ENCODE measurements around the gene ZBED4. TPM values are rescaled to one million over a fixed set of nuclear protein-coding genes. Genes with fewer than 3 reads are reported as not detected.
A peak's percentile ranks its signal among the peaks of the same experiment; 100 is the strongest.
"Not testable (repeated sequence)": the region's sequence is repeated elsewhere in the genome, so short reads cannot be mapped to it uniquely, and the experiment has no call there.

ZBED4 gene
- total and polyA plus RNA-seq, 11 donors = 2.2 to 8.6 (median 4.9) TPM

- Histone ChIP-seq H3K4me3 (peak overlapping the region; percentile 24 to 70 (median 52)), H3K27me3 (peaks cover 23 to 38% (median 27%) of the 10 kb centered on the region in 9 donors), H3K36me3 (no peaks in the 10 kb centered on the region), H3K9me3 (no peaks in the 10 kb centered on the region), H3K4me1 (peaks cover 8 to 31% (median 20%) of the 10 kb centered on the region in 12 donors), H3K27ac (no peak overlapping the region)
- WGBS, 4 donors = 0 to 3% (median 2%) methylated on average over 5 to 89 of the region's 89 CpGs
- DNase-seq = no peak
- intact Hi-C loops (cut with DNase I) = loop anchor here in 3 of 10 donors (5.0 to 10.0 kb wide), 3 partner anchors 55 to 68 kb away; partner anchors contain the start of genes ALG12 (in 2 of the 3) and CRELD2 (in 2 of the 3)
- no peak for ATAC-seq
- TF ChIP-seq POLR2A (IDR thresholded peaks at IDR 0.05) = no peak
- TF ChIP-seq, protein P1, sequence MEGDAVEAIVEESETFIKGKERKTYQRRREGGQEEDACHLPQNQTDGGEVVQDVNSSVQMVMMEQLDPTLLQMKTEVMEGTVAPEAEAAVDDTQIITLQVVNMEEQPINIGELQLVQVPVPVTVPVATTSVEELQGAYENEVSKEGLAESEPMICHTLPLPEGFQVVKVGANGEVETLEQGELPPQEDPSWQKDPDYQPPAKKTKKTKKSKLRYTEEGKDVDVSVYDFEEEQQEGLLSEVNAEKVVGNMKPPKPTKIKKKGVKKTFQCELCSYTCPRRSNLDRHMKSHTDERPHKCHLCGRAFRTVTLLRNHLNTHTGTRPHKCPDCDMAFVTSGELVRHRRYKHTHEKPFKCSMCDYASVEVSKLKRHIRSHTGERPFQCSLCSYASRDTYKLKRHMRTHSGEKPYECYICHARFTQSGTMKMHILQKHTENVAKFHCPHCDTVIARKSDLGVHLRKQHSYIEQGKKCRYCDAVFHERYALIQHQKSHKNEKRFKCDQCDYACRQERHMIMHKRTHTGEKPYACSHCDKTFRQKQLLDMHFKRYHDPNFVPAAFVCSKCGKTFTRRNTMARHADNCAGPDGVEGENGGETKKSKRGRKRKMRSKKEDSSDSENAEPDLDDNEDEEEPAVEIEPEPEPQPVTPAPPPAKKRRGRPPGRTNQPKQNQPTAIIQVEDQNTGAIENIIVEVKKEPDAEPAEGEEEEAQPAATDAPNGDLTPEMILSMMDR (IDR thresholded peaks at IDR 0.05) = no peak
These were observed 4.3 kb upstream of the ZBED4 start for GRCh38 chr22:49849161-49850020.

GRCh38 chr22:49850021-49850911 is 3.4 kb upstream of the ZBED4 start:
- 49 to 58% (median 51%) methylated on average over 17 to 31 of the region's 31 CpGs for WGBS, 4 donors
- peaks cover 23 to 38% (median 27%) of the 10 kb centered on the region in 9 donors for H3K27me3 ChIP-seq

DNA sequence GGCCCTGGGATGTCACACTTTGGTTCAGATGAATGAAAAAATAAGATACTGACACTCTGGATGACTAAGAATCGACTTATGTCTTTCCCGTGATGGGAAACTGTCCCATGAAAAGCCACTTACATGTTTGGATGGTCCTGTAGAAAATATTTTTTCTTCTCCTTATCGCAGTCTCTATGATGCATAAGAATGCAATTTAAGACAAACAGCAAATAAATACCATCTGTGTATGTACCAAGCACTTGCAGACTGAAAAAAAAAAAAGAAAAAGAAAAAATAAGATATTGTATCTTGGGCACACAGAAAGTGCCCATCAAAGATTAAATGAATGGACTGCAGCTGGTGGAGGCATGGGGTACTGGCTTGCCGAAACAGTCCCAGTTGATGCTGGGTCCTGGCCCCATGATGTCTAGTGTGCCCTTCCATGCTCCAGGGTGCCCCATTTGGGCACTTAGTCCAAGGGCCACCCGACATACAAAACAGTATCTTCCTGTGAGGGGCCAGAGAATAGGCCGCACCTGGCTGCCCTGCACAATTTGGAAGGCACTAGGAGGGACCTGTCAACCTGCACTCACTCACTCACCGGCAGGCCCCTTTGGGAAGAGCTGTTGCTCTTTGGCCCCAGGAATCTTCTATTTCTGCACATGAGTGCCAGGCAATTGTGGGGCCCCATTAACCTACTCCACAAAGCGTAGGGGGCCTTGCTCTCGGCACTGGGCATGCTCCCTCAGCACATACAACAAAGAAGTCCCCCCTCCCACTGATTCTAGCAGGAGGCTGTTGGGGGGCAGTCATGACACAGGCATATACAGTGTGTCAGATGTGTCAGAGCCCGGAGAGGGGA is 2.5 kb upstream of the ZBED4 start:
- H3K4me3 ChIP-seq = no peak overlapping the region
- no peak for DNase-seq
- H3K27me3 ChIP-seq = peaks cover 23 to 38% (median 27%) of the 10 kb centered on the region in 9 donors
- intact Hi-C loops (cut with DNase I) = loop anchor here in 3 of 10 donors (5.0 to 10.0 kb wide), 3 partner anchors 56 to 66 kb away; partner anchors contain the start of genes ALG12 (in 2 of the 3) and CRELD2 (in 2 of the 3)
- H3K4me1 ChIP-seq = peaks cover 8 to 49% (median 30%) of the 10 kb centered on the region in 12 donors
- H3K36me3 ChIP-seq = no peaks in the 10 kb centered on the region
- no peaks in the 10 kb centered on the region for H3K9me3 ChIP-seq
- no peak for ATAC-seq
- 82 to 87% (median 85%) methylated on average over 10 of the region's 10 CpGs for WGBS, 4 donors
- H3K27ac ChIP-seq = no peak overlapping the region
- TF ChIP-seq, protein P1 (IDR thresholded peaks at IDR 0.05) = no peak
- no peak for TF ChIP-seq POLR2A (IDR thresholded peaks at IDR 0.05)

More at GRCh38 chr22:49850021-49850911, 3.4 kb upstream of the ZBED4 start:
- ATAC-seq (no peak), DNase-seq (no peak)
- intact Hi-C loops (cut with DNase I) = loop anchor here in 3 of 10 donors (5.0 to 10.0 kb wide), 3 partner anchors 55 to 67 kb away; partner anchors contain the start of genes ALG12 (in 2 of the 3) and CRELD2 (in 2 of the 3)
- Histone ChIP-seq H3K36me3 (no peaks in the 10 kb centered on the region), H3K27ac (no peak overlapping the region), H3K4me1 (peaks cover 8 to 39% (median 26%) of the 10 kb centered on the region in 12 donors), H3K9me3 (no peaks in the 10 kb centered on the region), H3K4me3 (peak overlapping the region in 7 of 12 donors; percentile 32 to 70 (median 54))
- TF ChIP-seq POLR2A (IDR thresholded peaks at IDR 0.05) = no peak
- TF ChIP-seq, protein P1 (IDR thresholded peaks at IDR 0.05) = no peak

- not testable (repeated sequence) for ATAC-seq, DNase-seq, H3K9me3 ChIP-seq, H3K36me3 ChIP-seq
- WGBS, 4 donors = 60 to 73% (median 67%) methylated on average over 13 of the region's 13 CpGs
- H3K4me1 ChIP-seq = peaks cover 8 to 51% (median 30%) of the 10 kb centered on the region in 12 donors
- intact Hi-C loops (cut with DNase I) = loop anchor here in 4 of 10 donors (2.0 to 10.0 kb wide), 6 partner anchors 24 to 66 kb away; partner anchors contain the start of genes ALG12 (in 3 of the 4) and CRELD2 (in 3 of the 4)
- H3K4me3 ChIP-seq = peak overlapping the region in 11 of 12 donors; percentile 62 to 90 (median 83)
- H3K27ac ChIP-seq = peak overlapping the region in 9 of 12 donors; percentile 91 to 97 (median 95)
- peaks cover 22 to 33% (median 27%) of the 10 kb centered on the region in 9 donors for H3K27me3 ChIP-seq
These were observed 1.1 kb upstream of the ZBED4 start for GRCh38 chr22:49852568-49852897.
